OCI-LY1 (cell line): ENCODE data around the gene UTS2R.

Experiments
- H2AFZ ChIP-seq: fragments of 200-600 bp; sonication (generic), shearing (Covaris generic); 2 replicates; pipeline ENCODE4 v1.6.0; 2014; ENCODE audit warnings: antibody characterized with exemption, mild to moderate bottlenecking, low read length
- H3F3A ChIP-seq: fragments of 200-600 bp; sonication (generic), shearing (Covaris generic); 2 replicates; pipeline ENCODE4 v1.6.0; 2014; ENCODE audit warnings: mild to moderate bottlenecking, antibody characterized with exemption, low read length, moderate library complexity; ENCODE audit not compliant: insufficient read depth
- H3K27ac ChIP-seq: fragments of 200-600 bp; sonication (generic); 2 replicates; pipeline ENCODE4 v1.5.1; 2014; ENCODE audit warnings: low read length, mixed run types, mild to moderate bottlenecking, low read depth; ENCODE audit not compliant: poor library complexity, severe bottlenecking
- H3K27me3 ChIP-seq: fragments of 200-600 bp; sonication (generic); 2 replicates; pipeline ENCODE4 v1.6.0; 2014; ENCODE audit warnings: antibody characterized with exemption, mild to moderate bottlenecking, low read length, moderate library complexity; ENCODE audit not compliant: insufficient read depth
- H3K36me3 ChIP-seq: fragments of 200-600 bp; sonication (generic); 2 replicates; pipeline ENCODE4 v1.6.1; 2014; ENCODE audit warnings: mild to moderate bottlenecking, antibody characterized with exemption, low read length, moderate library complexity, mixed read lengths; ENCODE audit not compliant: insufficient read depth
- H3K4me1 ChIP-seq: fragments of 200-600 bp; sonication (generic); 2 replicates; pipeline ENCODE4 v1.5.1; 2014; ENCODE audit warnings: mild to moderate bottlenecking, low read length, moderate library complexity; ENCODE audit not compliant: insufficient read depth, severe bottlenecking
- H3K4me2 ChIP-seq: fragments of 200-600 bp; sonication (generic), shearing (Covaris generic); 2 replicates; pipeline ENCODE4 v1.6.1; 2014; ENCODE audit warnings: low read length
- H3K4me3 ChIP-seq: fragments of 200-600 bp; sonication (generic); 2 replicates; pipeline ENCODE4 v1.5.1; 2014; ENCODE audit warnings: low read length, low read depth, mild to moderate bottlenecking, mixed read lengths; ENCODE audit not compliant: poor library complexity, severe bottlenecking
- H3K79me2 ChIP-seq: fragments of 200-600 bp; shearing (Covaris generic); 2 replicates; pipeline ENCODE4 v1.6.1; 2016; ENCODE audit warnings: mixed run types, low read length, mixed read lengths; ENCODE audit not compliant: insufficient read depth
- H3K9ac ChIP-seq: fragments of 200-600 bp; sonication (generic), shearing (Covaris generic); 2 replicates; pipeline ENCODE4 v1.6.1; 2014; ENCODE audit warnings: mild to moderate bottlenecking, low read length, mixed read lengths
- H3K9me2 ChIP-seq: fragments of 200-600 bp; sonication (generic), shearing (Covaris generic); 2 replicates; pipeline ENCODE4 v1.6.1; 2014; ENCODE audit warnings: low read depth, mild to moderate bottlenecking, low read length, mixed read lengths
- H3K9me3 ChIP-seq: fragments of 200-600 bp; shearing (Covaris generic); 2 replicates; pipeline ENCODE4 v1.6.1; 2014; ENCODE audit warnings: low read length, mixed read lengths
- H4K20me1 ChIP-seq: fragments of 200-600 bp; sonication (generic), shearing (Covaris generic); 2 replicates; pipeline ENCODE4 v1.6.0; 2016; ENCODE audit warnings: mild to moderate bottlenecking, low read length; ENCODE audit not compliant: insufficient read depth
- EZH2 ChIP-seq: fragments of 200-600 bp; sonication (generic), shearing (Covaris generic); IDR thresholded peaks from 2 replicates; pipeline ENCODE4 v1.8.0; 2017; ENCODE audit warnings: borderline replicate concordance, mixed run types, mild to moderate bottlenecking, antibody characterized with exemption, low read length, moderate library complexity, mixed read lengths
- TF ChIP-seq, protein P1 (sequence below): fragments of 200-600 bp; sonication (generic), shearing (Covaris generic); IDR thresholded peaks from 2 replicates; pipeline ENCODE4 v1.5.1; 2017; ENCODE audit warnings: mild to moderate bottlenecking, antibody characterized with exemption, low read length, moderate library complexity, mixed read lengths

UTS2R gene

GRCh38 chr17:82388922-82389283 is 17.3 kb downstream of the UTS2R start:
- H3K36me3 ChIP-seq, result peaks cover 7% of the 10 kb centered on the region; the same call in 1 of the 2 replicates
- H3K9me2 ChIP-seq, result no peaks in the 10 kb centered on the region
- no peaks in the 10 kb centered on the region for H3K9me3 ChIP-seq
- no peak overlapping the region for H3K9ac ChIP-seq
- H2AFZ ChIP-seq, result no peak overlapping the region
- H3K27me3 ChIP-seq, result peaks cover 6% of the 10 kb centered on the region; the same call in 1 of the 2 replicates
- no peaks in the 10 kb centered on the region for H3K79me2 ChIP-seq
- no peak overlapping the region for H3K4me3 ChIP-seq
- H3K4me1 ChIP-seq, result no peaks in the 10 kb centered on the region
- H3K4me2 ChIP-seq, result no peak overlapping the region
- no peaks in the 10 kb centered on the region for H4K20me1 ChIP-seq
- no peak overlapping the region for H3K27ac ChIP-seq
- no peaks in the 10 kb centered on the region for H3F3A ChIP-seq
- TF ChIP-seq, protein P1, sequence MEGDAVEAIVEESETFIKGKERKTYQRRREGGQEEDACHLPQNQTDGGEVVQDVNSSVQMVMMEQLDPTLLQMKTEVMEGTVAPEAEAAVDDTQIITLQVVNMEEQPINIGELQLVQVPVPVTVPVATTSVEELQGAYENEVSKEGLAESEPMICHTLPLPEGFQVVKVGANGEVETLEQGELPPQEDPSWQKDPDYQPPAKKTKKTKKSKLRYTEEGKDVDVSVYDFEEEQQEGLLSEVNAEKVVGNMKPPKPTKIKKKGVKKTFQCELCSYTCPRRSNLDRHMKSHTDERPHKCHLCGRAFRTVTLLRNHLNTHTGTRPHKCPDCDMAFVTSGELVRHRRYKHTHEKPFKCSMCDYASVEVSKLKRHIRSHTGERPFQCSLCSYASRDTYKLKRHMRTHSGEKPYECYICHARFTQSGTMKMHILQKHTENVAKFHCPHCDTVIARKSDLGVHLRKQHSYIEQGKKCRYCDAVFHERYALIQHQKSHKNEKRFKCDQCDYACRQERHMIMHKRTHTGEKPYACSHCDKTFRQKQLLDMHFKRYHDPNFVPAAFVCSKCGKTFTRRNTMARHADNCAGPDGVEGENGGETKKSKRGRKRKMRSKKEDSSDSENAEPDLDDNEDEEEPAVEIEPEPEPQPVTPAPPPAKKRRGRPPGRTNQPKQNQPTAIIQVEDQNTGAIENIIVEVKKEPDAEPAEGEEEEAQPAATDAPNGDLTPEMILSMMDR, result no peak
- TF ChIP-seq EZH2, result no peak

- Histone ChIP-seq H3K9me2 (no peaks in the 10 kb centered on the region), H3K9me3 (no peaks in the 10 kb centered on the region), H3K9ac (no peak overlapping the region), H3F3A (no peaks in the 10 kb centered on the region), H3K4me3 (no peak overlapping the region), H3K4me2 (no peak overlapping the region), H2AFZ (no peak overlapping the region), H3K27me3 (peaks cover 6% of the 10 kb centered on the region; the same call in 1 of the 2 replicates), H3K27ac (no peak overlapping the region), H3K4me1 (no peaks in the 10 kb centered on the region), H4K20me1 (no peaks in the 10 kb centered on the region), H3K79me2 (no peaks in the 10 kb centered on the region), H3K36me3 (peaks cover 7% of the 10 kb centered on the region; the same call in 1 of the 2 replicates)
- TF ChIP-seq, protein P1, result no peak
- TF ChIP-seq EZH2, result no peak
Measured at GRCh38 chr17:82389379-82389778, 17.8 kb downstream of the UTS2R start.

- Histone ChIP-seq H3K4me3 (no peak overlapping the region), H3K9me2 (no peaks in the 10 kb centered on the region), H3K4me2 (no peak overlapping the region), H3K4me1 (no peaks in the 10 kb centered on the region), H4K20me1 (no peaks in the 10 kb centered on the region), H3K9ac (no peak overlapping the region), H3K36me3 (peaks cover 7% of the 10 kb centered on the region; the same call in 1 of the 2 replicates), H3K27me3 (peaks cover 6% of the 10 kb centered on the region; the same call in 1 of the 2 replicates), H3K79me2 (no peaks in the 10 kb centered on the region), H3K9me3 (no peaks in the 10 kb centered on the region), H3K27ac (no peak overlapping the region), H2AFZ (no peak overlapping the region), H3F3A (no peaks in the 10 kb centered on the region)
- TF ChIP-seq, protein P1, result no peak
- TF ChIP-seq EZH2, result no peak
Measured at GRCh38 chr17:82390015-82390859, 18.7 kb downstream of the UTS2R start.
